ENCODE results near the gene CPVL.

Gene CPVL

GRCh38 chr7:29009947-29010346, 136.4 kb downstream of the CPVL start:
- Mint-ChIP-seq H3K4me3 (no peak overlapping the region), H3K4me1 (peaks cover 19% of the 10 kb centered on the region), H3K9me3 (no peaks in the 10 kb centered on the region), H3K27me3 (ENCODE audit: low read depth) (no peaks in the 10 kb centered on the region), H3K27ac (peak overlapping the region in 2 of 3 experiments; percentile 16 to 33), H3K36me3 (ENCODE audit: low read depth) (peaks cover 14% of the 10 kb centered on the region)
- no peak for TF ChIP-seq CTCF (IDR thresholded peaks at IDR 0.05; ENCODE audit: unreplicated experiment in 3 of 3)

GRCh38 chr7:29008590-29008989, 137.7 kb downstream of the CPVL start:
- TF ChIP-seq CTCF (IDR thresholded peaks at IDR 0.05; ENCODE audit: unreplicated experiment in 3 of 3), result no peak
- no peaks in the 10 kb centered on the region for H3K27me3 Mint-ChIP-seq (ENCODE audit: low read depth)
- H3K4me3 Mint-ChIP-seq, result no peak overlapping the region
- H3K36me3 Mint-ChIP-seq (ENCODE audit: low read depth), result peaks cover 14% of the 10 kb centered on the region
- H3K9me3 Mint-ChIP-seq, result no peaks in the 10 kb centered on the region
- peaks cover 19% of the 10 kb centered on the region for H3K4me1 Mint-ChIP-seq
- H3K27ac Mint-ChIP-seq, result peak overlapping the region in 2 of 3 experiments; percentile 0 to 43

- peak overlapping the region in 1 of 3 experiments; percentile 7 for H3K27ac Mint-ChIP-seq
- H3K9me3 Mint-ChIP-seq, result peaks cover 8% of the 10 kb centered on the region
- TF ChIP-seq CTCF (IDR thresholded peaks at IDR 0.05; ENCODE audit: unreplicated experiment in 3 of 3), result no peak
- peaks cover 19% of the 10 kb centered on the region for H3K4me1 Mint-ChIP-seq
- H3K27me3 Mint-ChIP-seq (ENCODE audit: low read depth), result no peaks in the 10 kb centered on the region
- peaks cover 25% of the 10 kb centered on the region for H3K36me3 Mint-ChIP-seq (ENCODE audit: low read depth)
- H3K4me3 Mint-ChIP-seq, result no peak overlapping the region
Measured at GRCh38 chr7:29007127-29007526, 139.2 kb downstream of the CPVL start.

- no peak overlapping the region for H3K4me3 Mint-ChIP-seq
- peaks cover 25% of the 10 kb centered on the region for H3K36me3 Mint-ChIP-seq (ENCODE audit: low read depth)
- H3K27me3 Mint-ChIP-seq (ENCODE audit: low read depth), result no peaks in the 10 kb centered on the region
- H3K4me1 Mint-ChIP-seq, result peaks cover 27% of the 10 kb centered on the region
- peak overlapping the region; percentile 79 to 91 (median 89) for H3K27ac Mint-ChIP-seq
- TF ChIP-seq CTCF (IDR thresholded peaks at IDR 0.05; ENCODE audit: unreplicated experiment in 3 of 3), result no peak
- H3K9me3 Mint-ChIP-seq, result peaks cover 8% of the 10 kb centered on the region
Measured at GRCh38 chr7:29005829-29006228, 140.5 kb downstream of the CPVL start.

- Mint-ChIP-seq H3K36me3 (ENCODE audit: low read depth) (peaks cover 25% of the 10 kb centered on the region), H3K27me3 (ENCODE audit: low read depth) (no peaks in the 10 kb centered on the region), H3K4me3 (no peak overlapping the region), H3K27ac (peak overlapping the region; percentile 79 to 91 (median 89)), H3K4me1 (peaks cover 31% of the 10 kb centered on the region), H3K9me3 (peaks cover 8% of the 10 kb centered on the region)
- no peak for TF ChIP-seq CTCF (IDR thresholded peaks at IDR 0.05; ENCODE audit: unreplicated experiment in 3 of 3)
Measured at GRCh38 chr7:29005406-29005805, 140.9 kb downstream of the CPVL start.

- Mint-ChIP-seq H3K4me1 (peaks cover 39% of the 10 kb centered on the region), H3K4me3 (no peak overlapping the region), H3K36me3 (ENCODE audit: low read depth) (peaks cover 25% of the 10 kb centered on the region), H3K9me3 (peaks cover 8% of the 10 kb centered on the region), H3K27me3 (ENCODE audit: low read depth) (no peaks in the 10 kb centered on the region), H3K27ac (no peak overlapping the region)
- no peak for TF ChIP-seq CTCF (IDR thresholded peaks at IDR 0.05; ENCODE audit: unreplicated experiment in 3 of 3)
Measured at GRCh38 chr7:29003703-29004102, 142.6 kb downstream of the CPVL start.

Measured in nephron (organoid).